K562 (cell line): ENCODE results near the gene MXI1. TPM values are rescaled to one million over a fixed set of nuclear protein-coding genes. Genes with fewer than 3 reads are reported as not detected.
A peak's percentile ranks its signal among the peaks of the same experiment; 100 is the strongest.

ENCODE experiments used
- CBX5 ChIP-seq: IDR thresholded peaks from 2 replicates; pipeline ENCODE4 v1.6.1; 2014; ENCODE audit warnings: low read depth, borderline replicate concordance
- CEBPG ChIP-seq, 3 experiments: fragments of 200-800 bp in 1 of 3; sonication (Bioruptor generic) in 1 of 3; sonication (generic) in 1 of 3; formaldehyde crosslinking in 1 of 3; IDR thresholded peaks in 2 of 3; conservative IDR thresholded peaks in 1 of 3; 2 replicates each; pipeline versions ENCODE4 v1.6.1 to v1.8.0; 2016 to 2022; ENCODE audit warnings: missing compliant biosample characterization in 2 of 3, missing genetic modification characterization in 2 of 3, mild to moderate bottlenecking in 1 of 3, missing genetic modification reagents in 1 of 3
- CREB3 ChIP-seq: fragments of 450-650 bp; conservative IDR thresholded peaks from 2 replicates; pipeline ENCODE4 v1.6.1; 2016; ENCODE audit warnings: missing genetic modification characterization, low read depth, mild to moderate bottlenecking, missing compliant biosample characterization, moderate library complexity
- GATAD2A ChIP-seq: fragments of 450-650 bp; IDR thresholded peaks from 2 replicates; pipeline ENCODE4 v1.6.1; 2017
- HBP1 ChIP-seq: fragments of 450-650 bp; formaldehyde crosslinking; IDR thresholded peaks from 2 replicates; pipeline ENCODE4 v1.4.0; 2022; ENCODE audit warnings: missing genetic modification characterization
- MTA3 ChIP-seq: fragments of 450-650 bp; formaldehyde crosslinking; IDR thresholded peaks from 2 replicates; pipeline ENCODE4 v1.6.1; 2017; ENCODE audit warnings: mild to moderate bottlenecking, borderline replicate concordance
- RREB1 ChIP-seq: fragments of 250-450 bp; sonication (Bioruptor Pico); IDR thresholded peaks from 2 replicates; pipeline ENCODE4 v1.4.0; 2020
- SMARCC2 ChIP-seq: fragments of 450-650 bp; IDR thresholded peaks from 2 replicates; pipeline ENCODE4 v1.6.1; 2017; ENCODE audit warnings: antibody characterized with exemption, moderate library complexity, mild to moderate bottlenecking, low read depth
- TOE1 ChIP-seq, 2 experiments: fragments of 450-650 bp in 1 of 2; sonication (generic) in 1 of 2; formaldehyde crosslinking in 1 of 2; IDR thresholded peaks; 2 replicates each; pipeline versions ENCODE4 v1.7.1 to v1.8.0; 2016 to 2022; ENCODE audit warnings: borderline replicate concordance in 2 of 2, mild to moderate bottlenecking in 2 of 2, antibody characterized with exemption in 1 of 2, inconsistent platforms in 1 of 2, low read depth in 1 of 2, missing genetic modification reagents in 1 of 2, moderate library complexity in 1 of 2
- TSHZ1 ChIP-seq: fragments of 250-450 bp; sonication (Bioruptor Pico); IDR thresholded peaks from 2 replicates; pipeline ENCODE4 v1.4.0; 2020; ENCODE audit warnings: mild to moderate bottlenecking, moderate library complexity
- ZFP91 ChIP-seq: sonication (generic); formaldehyde crosslinking; IDR thresholded peaks from 2 replicates; pipeline ENCODE4 v1.8.0; 2022; ENCODE audit warnings: mild to moderate bottlenecking, missing genetic modification reagents
- ZNF174 ChIP-seq: fragments of 250-450 bp; sonication (Bioruptor Pico); IDR thresholded peaks from 2 replicates; pipeline ENCODE4 v1.4.0; 2020; ENCODE audit warnings: mild to moderate bottlenecking
- polyA plus RNA-seq, 8 experiments: library from polyadenylated mRNA; depleted of rRNA in 4 of 8; stranded (reverse) in 5 of 8; unstranded in 3 of 8; fragments of >200 nt; fragmentation: Nextera tagmentation in 2 of 8; fragmentation: Illumina TruSeq in 1 of 8; extraction: Ambion mirVana in 2 of 8; extraction: Trizol in 1 of 8; gene quantifications; 2 replicates each; pipeline versions ENCODE4 v1.2.1 to v1.2.3, GENCODE V29; 2011 to 2014; ENCODE audit warnings: inconsistent platforms in 1 of 8, missing spikeins in 1 of 8
- total RNA-seq, 7 experiments: library from RNA; depleted of rRNA in 6 of 7; stranded (reverse); fragments of >200 nt in 6 of 7; fragmentation: Illumina TruSeq in 2 of 7; extraction: Trizol in 2 of 7; gene quantifications; 2 replicates each; pipeline versions ENCODE4 v1.2.1 to v1.2.3, GENCODE V29; 2011 to 2021; ENCODE audit warnings: low replicate concordance in 1 of 7

MXI1 gene
- total and polyA plus RNA-seq, 9 of the 15 experiments (the other 6 are each of a cell fraction or from before 2014, with no cell fraction given), result 9.1 to 23.7 (median 14.8) TPM

- TF ChIP-seq GATAD2A (no peak), CBX5 (no peak), SMARCC2 (0 out of 2 replicates have a peak, but pooled peaks have one; percentile 69), RREB1 (CRISPR knock-in tag) (no peak), TSHZ1 (CRISPR knock-in tag) (no peak), TOE1 (IDR thresholded peaks at IDR 0.05; ENCODE audit: borderline replicate concordance) (no peak), TOE1 (CRISPR knock-in tag; IDR thresholded peaks at IDR 0.05; ENCODE audit: borderline replicate concordance, low read depth) (no peak), ZNF174 (CRISPR knock-in tag) (no peak), MTA3 (0 out of 2 replicates have a peak, but pooled peaks have one; percentile 40), CEBPG (CRISPR knock-in tag; IDR thresholded peaks at IDR 0.05) (peak; percentile 71), CEBPG (tag; conservative IDR thresholded peaks at IDR 0.05 in 1 of 2, IDR thresholded peaks at IDR 0.05 in 1 of 2) (peak; percentile 74 to 91), HBP1 (no peak), CREB3 (tag) (no peak), ZFP91 (CRISPR knock-in tag) (no peak)
Measured at GRCh38 chr10:110221721-110222261, 14.4 kb downstream of the MXI1 start (continued).
